Ovary (tissue), 9 donors: ENCODE measurements around the gene SMIM7. TPM values are rescaled to one million over a fixed set of nuclear protein-coding genes. Genes with fewer than 3 reads are reported as not detected.

Experiments used
- DNase-seq, 5 donors: peaks; one replicate each; pipeline ENCODE4 v3.0.0-alpha.2; 2019 to 2020
- H3K27ac ChIP-seq, 2 donors: fragments of 200-600 bp; one replicate each; pipeline versions ENCODE4 v1.5.1 to v1.8.0; 2019 to 2022
- H3K27me3 ChIP-seq: fragments of 200-600 bp; one replicate; pipeline ENCODE4 v1.8.0; 2022
- H3K36me3 ChIP-seq: fragments of 200-600 bp; sonication (generic); one replicate; pipeline ENCODE4 v1.5.1; 2019
- H3K4me1 ChIP-seq: one replicate; pipeline ENCODE4 v1.8.1; 2013; ENCODE audit warnings: mild to moderate bottlenecking, moderate library complexity; ENCODE audit not compliant: insufficient read depth
- H3K4me3 ChIP-seq: fragments of 200-600 bp; sonication (generic); one replicate; pipeline ENCODE4 v1.5.1; 2017
- H3K9me3 ChIP-seq, 2 donors: fragments of 200-600 bp in 1 of 2; sonication (generic) in 1 of 2; one replicate each; pipeline versions ENCODE4 v1.5.1 to v1.8.1; 2013 to 2019; ENCODE audit warnings: mild to moderate bottlenecking in 1 of 2, moderate library complexity in 1 of 2
- CTCF ChIP-seq, 3 donors: fragments of 450-650 bp in 2 of 3; fragments of 200-600 bp in 1 of 3; IDR thresholded peaks; one replicate each; pipeline versions ENCODE4 v1.5.1 to v1.8.0; 2016 to 2022; ENCODE audit warnings: antibody characterized with exemption in 3 of 3, mild to moderate bottlenecking in 1 of 3
- EP300 ChIP-seq: sonication (generic); formaldehyde crosslinking; IDR thresholded peaks from one replicate; pipeline ENCODE4 v1.6.1; 2017; ENCODE audit warnings: antibody characterized with exemption
- POLR2A ChIP-seq: fragments of 450-650 bp; IDR thresholded peaks from one replicate; pipeline ENCODE4 v1.6.1; 2017; ENCODE audit warnings: antibody characterized with exemption, mild to moderate bottlenecking, moderate library complexity
- WGBS, 3 donors: extraction: QIAGEN DNeasy Blood & Tissue Kit in 1 of 3; methylation state at CpG; one replicate each; pipeline versions ENCODE4 v1.1.5 to v1.1.7; 2013 to 2017; 5-methylcytosine and 5-hydroxymethylcytosine counted together
- intact Hi-C, 4 donors: fragments of 100-400 bp; cut with DNase I; formaldehyde crosslinking; loops; one replicate each; pipeline versions ENCODE4 v1.11.0 to v1.15.1; 2022 to 2023
- polyA plus RNA-seq, 2 donors: library from polyadenylated mRNA; stranded (reverse); fragments of 200-250 nt in 1 of 2; fragments of 350-450 nt in 1 of 2; fragmentation: Illumina TruSeq in 1 of 2; extraction: RNeasy Lipid Tissue Mini Kit (QIAGEN cat#74804) in 1 of 2; gene quantifications; one replicate each; pipeline ENCODE4 v1.2.3, GENCODE V29; 2013 to 2014
- total RNA-seq, 7 donors: library from RNA; depleted of rRNA in 2 of 7; stranded (reverse); fragments of >200 nt in 2 of 7; fragmentation: NEBNext Ultra II Directional in 3 of 7; extraction: Animal tissue kit (Norgen Biotek cat#: 25700) in 3 of 7; gene quantifications; one replicate each; pipeline versions ENCODE4 v1.1.0 to v1.2.4, GENCODE V29; 2016 to 2023
- donor health status: DM: no; HTN: no; CAD: no; lungs with moderate emphysema.
- donor health status: DM: no; HTN: no; CAD: no.
- donor health status: Bipolar disorder and iron deficiency.
- donor health status: DM: yes; HTN: yes; CAD: no.
- donor health status: DM: no; HTN: no; CAD: no.
- donor health status: DM: yes; HTN: yes; CAD: no.

SMIM7 gene
- total and polyA plus RNA-seq, 9 donors, result 59.1 to 123 (median 72.6) TPM

GRCh38 chr19:16614941-16615340 is 45.0 kb downstream of the SMIM7 start:
- TF ChIP-seq CTCF (IDR thresholded peaks at IDR 0.05) (no peak), EP300 (no peak), POLR2A (no peak)
- intact Hi-C loops, result no loop called here
- Histone ChIP-seq H3K36me3 (no peaks in the 10 kb centered on the region), H3K4me3 (no peak overlapping the region), H3K4me1 (peaks cover 12% of the 10 kb centered on the region), H3K27ac (no peak overlapping the region), H3K9me3 (no peaks in the 10 kb centered on the region), H3K27me3 (no peaks in the 10 kb centered on the region)
- WGBS, 3 donors, result 60 to 63% (median 60%) methylated on average over 2 of the region's 2 CpGs
- no peak for DNase-seq

GRCh38 chr19:16613841-16614240 is 46.1 kb downstream of the SMIM7 start:
- TF ChIP-seq POLR2A (no peak), CTCF (IDR thresholded peaks at IDR 0.05) (no peak), EP300 (no peak)
- Histone ChIP-seq H3K4me3 (no peak overlapping the region), H3K27me3 (no peaks in the 10 kb centered on the region), H3K4me1 (peaks cover 8% of the 10 kb centered on the region), H3K36me3 (no peaks in the 10 kb centered on the region), H3K27ac (no peak overlapping the region), H3K9me3 (no peaks in the 10 kb centered on the region)
- intact Hi-C loops, result no loop called here
- DNase-seq, result no peak
- 86 to 94% (median 89%) methylated on average over 2 of the region's 2 CpGs for WGBS, 3 donors

GRCh38 chr19:16612636-16613035 is 47.3 kb downstream of the SMIM7 start:
- H3K27ac ChIP-seq, result no peak overlapping the region
- peaks cover 10% of the 10 kb centered on the region for H3K4me1 ChIP-seq
- H3K4me3 ChIP-seq, result no peak overlapping the region
- intact Hi-C loops, result no loop called here
- no peaks in the 10 kb centered on the region for H3K9me3 ChIP-seq
- H3K27me3 ChIP-seq, result no peaks in the 10 kb centered on the region
- no peak for DNase-seq
- 30 to 41% (median 33%) methylated on average over 3 of the region's 3 CpGs for WGBS, 3 donors
- no peak for TF ChIP-seq CTCF (IDR thresholded peaks at IDR 0.05)
- TF ChIP-seq POLR2A, result no peak
- no peak for TF ChIP-seq EP300
- no peaks in the 10 kb centered on the region for H3K36me3 ChIP-seq

- H3K4me1 ChIP-seq, result peaks cover 10% of the 10 kb centered on the region
- no peak overlapping the region for H3K4me3 ChIP-seq
- H3K27me3 ChIP-seq, result no peaks in the 10 kb centered on the region
- 92 to 93% (median 92%) methylated on average over 6 of the region's 6 CpGs for WGBS, 3 donors
- no peak for TF ChIP-seq POLR2A
- TF ChIP-seq CTCF (IDR thresholded peaks at IDR 0.05), result no peak
- TF ChIP-seq EP300, result no peak
- no peaks in the 10 kb centered on the region for H3K36me3 ChIP-seq
- intact Hi-C loops, result no loop called here
- no peaks in the 10 kb centered on the region for H3K9me3 ChIP-seq
- no peak overlapping the region for H3K27ac ChIP-seq
- no peak for DNase-seq
Observed at GRCh38 chr19:16611121-16611520, 48.8 kb downstream of the SMIM7 start.
